Ascending aorta (tissue), 2 donors: Measurements from ENCODE around the gene MYL7. TPM values are rescaled to one million over a fixed set of nuclear protein-coding genes. Genes with fewer than 3 reads are reported as not detected.

Experiments
- DNase-seq, 2 donors: peaks; one replicate each; pipeline ENCODE4 v3.0.0-alpha.2; 2019; ENCODE audit warnings: low spot score in 2 of 2
- H3K27ac ChIP-seq, 2 donors: fragments of 200-600 bp; sonication (generic); one replicate each; pipeline ENCODE4 v1.5.1; 2016 to 2017; ENCODE audit warnings: mild to moderate bottlenecking in 1 of 2
- H3K27me3 ChIP-seq: fragments of 200-600 bp; sonication (generic); one replicate; pipeline ENCODE4 v1.5.1; 2017
- H3K36me3 ChIP-seq, 2 donors: fragments of 200-600 bp; sonication (generic); one replicate each; pipeline ENCODE4 v1.5.1; 2016
- H3K4me1 ChIP-seq, 2 donors: fragments of 200-600 bp; sonication (generic); one replicate each; pipeline ENCODE4 v1.5.1; 2016 to 2017; ENCODE audit warnings: mild to moderate bottlenecking in 1 of 2
- H3K4me3 ChIP-seq, 2 donors: fragments of 200-600 bp; sonication (generic); one replicate each; pipeline ENCODE4 v1.5.1; 2016 to 2017; ENCODE audit warnings: mild to moderate bottlenecking in 1 of 2
- H3K9me3 ChIP-seq, 2 donors: fragments of 200-600 bp; sonication (generic); one replicate each; pipeline ENCODE4 v1.5.1; 2016
- CTCF ChIP-seq, 3 experiments: fragments of 200-600 bp in 2 of 3; fragments of 450-650 bp in 1 of 3; sonication (generic) in 2 of 3; IDR thresholded peaks; one replicate each; pipeline ENCODE4 v1.5.1; 2016 to 2019; ENCODE audit warnings: antibody characterized with exemption in 3 of 3, mild to moderate bottlenecking in 1 of 3, moderate library complexity in 1 of 3
- intact Hi-C: fragments of 100-400 bp; cut with DNase I; formaldehyde crosslinking; loops from one replicate; pipeline ENCODE4 v1.15.1; 2023
- total RNA-seq: library from RNA; depleted of rRNA; stranded (reverse); fragments of >200 nt; gene quantifications from one replicate; pipeline ENCODE4 v1.1.0, GENCODE V29; 2016

MYL7 gene
- total RNA-seq, 1 donor from 2014 or later = not detected

GRCh38 chr7:44116087-44116788, 24.9 kb downstream of the MYL7 start:
- TF ChIP-seq CTCF (IDR thresholded peaks at IDR 0.05) = no peak
- H3K4me1 ChIP-seq = peaks cover 0 to 9% of the 10 kb centered on the region in 2 donors
- no peaks in the 10 kb centered on the region for H3K9me3 ChIP-seq
- intact Hi-C loops = no loop called here
- DNase-seq = no peak
- no peak overlapping the region for H3K27ac ChIP-seq
- H3K4me3 ChIP-seq = no peak overlapping the region
- H3K36me3 ChIP-seq = peaks cover 43 to 75% of the 10 kb centered on the region in 2 donors
- H3K27me3 ChIP-seq = no peaks in the 10 kb centered on the region

- peaks cover 4 to 13% of the 10 kb centered on the region in 2 donors for H3K4me1 ChIP-seq
- no peaks in the 10 kb centered on the region for H3K27me3 ChIP-seq
- peak overlapping the region in 1 of 2 donors; percentile 54 for H3K27ac ChIP-seq
- H3K36me3 ChIP-seq = peaks cover 58 to 75% of the 10 kb centered on the region in 2 donors
- DNase-seq = no peak
- H3K9me3 ChIP-seq = no peaks in the 10 kb centered on the region
- intact Hi-C loops = no loop called here
- no peak overlapping the region for H3K4me3 ChIP-seq
- TF ChIP-seq CTCF (IDR thresholded peaks at IDR 0.05) = no peak
Measured at GRCh38 chr7:44114586-44115310, 26.4 kb downstream of the MYL7 start.

GRCh38 chr7:44113764-44114354, 27.3 kb downstream of the MYL7 start:
- Histone ChIP-seq H3K9me3 (no peaks in the 10 kb centered on the region), H3K4me1 (peaks cover 4 to 21% of the 10 kb centered on the region in 2 donors), H3K36me3 (peaks cover 67 to 79% of the 10 kb centered on the region in 2 donors), H3K27me3 (no peaks in the 10 kb centered on the region), H3K27ac (peak overlapping the region; percentile 33 to 54), H3K4me3 (no peak overlapping the region)
- intact Hi-C loops = no loop called here
- DNase-seq = no peak
- TF ChIP-seq CTCF (IDR thresholded peaks at IDR 0.05) = no peak

GRCh38 chr7:44112997-44113763, 28.0 kb downstream of the MYL7 start:
- Histone ChIP-seq H3K9me3 (no peaks in the 10 kb centered on the region), H3K4me3 (no peak overlapping the region), H3K36me3 (peaks cover 74 to 84% of the 10 kb centered on the region in 2 donors), H3K4me1 (peaks cover 10 to 28% of the 10 kb centered on the region in 2 donors), H3K27ac (peak overlapping the region; percentile 33 to 100), H3K27me3 (no peaks in the 10 kb centered on the region)
- TF ChIP-seq CTCF (IDR thresholded peaks at IDR 0.05) = no peak
- intact Hi-C loops = no loop called here
- DNase-seq = no peak

- intact Hi-C loops = no loop called here
Measured at GRCh38 chr7:44112231-44112996, 28.7 kb downstream of the MYL7 start.

More at GRCh38 chr7:44112231-44112996, 28.7 kb downstream of the MYL7 start:
- Histone ChIP-seq H3K4me1 (peaks cover 18 to 35% of the 10 kb centered on the region in 2 donors), H3K9me3 (no peaks in the 10 kb centered on the region), H3K36me3 (peaks cover 81 to 87% of the 10 kb centered on the region in 2 donors), H3K27ac (peak overlapping the region; percentile 1 to 100), H3K27me3 (no peaks in the 10 kb centered on the region), H3K4me3 (no peak overlapping the region)
- DNase-seq = no peak
- TF ChIP-seq CTCF (IDR thresholded peaks at IDR 0.05) = no peak
